ENCODE results near the gene MDK.

Gene MDK

DNA sequence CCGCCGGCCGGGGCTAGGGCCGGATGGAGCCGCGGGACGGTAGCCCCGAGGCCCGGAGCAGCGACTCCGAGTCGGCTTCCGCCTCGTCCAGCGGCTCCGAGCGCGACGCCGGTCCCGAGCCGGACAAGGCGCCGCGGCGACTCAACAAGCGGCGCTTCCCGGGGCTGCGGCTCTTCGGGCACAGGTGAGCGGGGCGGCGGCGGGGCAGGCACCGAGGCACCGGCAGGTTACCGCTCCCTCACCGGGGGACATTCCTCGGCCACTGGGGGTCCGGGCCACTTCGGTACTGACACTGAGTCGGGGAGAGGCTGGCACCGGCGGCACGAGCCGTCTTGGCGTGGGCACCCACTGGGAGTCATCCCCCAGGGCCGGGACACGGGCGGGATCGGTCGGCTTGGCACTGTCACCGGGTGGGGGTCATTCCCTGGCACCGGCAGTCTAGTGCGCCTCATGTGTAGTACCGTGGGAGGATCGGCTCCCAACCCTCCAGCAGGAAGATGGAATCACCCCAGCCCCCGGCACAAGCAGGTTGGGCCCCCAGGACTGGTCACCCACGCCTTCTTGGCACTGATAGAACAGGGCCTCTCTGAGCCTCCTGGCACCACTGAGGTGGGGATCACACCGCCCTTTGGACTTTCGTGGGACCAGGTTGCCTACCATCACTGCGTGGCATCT is 33.7 kb upstream of the MDK start:
- no peak for DNase-seq (ENCODE audit: low read depth)

DNA sequence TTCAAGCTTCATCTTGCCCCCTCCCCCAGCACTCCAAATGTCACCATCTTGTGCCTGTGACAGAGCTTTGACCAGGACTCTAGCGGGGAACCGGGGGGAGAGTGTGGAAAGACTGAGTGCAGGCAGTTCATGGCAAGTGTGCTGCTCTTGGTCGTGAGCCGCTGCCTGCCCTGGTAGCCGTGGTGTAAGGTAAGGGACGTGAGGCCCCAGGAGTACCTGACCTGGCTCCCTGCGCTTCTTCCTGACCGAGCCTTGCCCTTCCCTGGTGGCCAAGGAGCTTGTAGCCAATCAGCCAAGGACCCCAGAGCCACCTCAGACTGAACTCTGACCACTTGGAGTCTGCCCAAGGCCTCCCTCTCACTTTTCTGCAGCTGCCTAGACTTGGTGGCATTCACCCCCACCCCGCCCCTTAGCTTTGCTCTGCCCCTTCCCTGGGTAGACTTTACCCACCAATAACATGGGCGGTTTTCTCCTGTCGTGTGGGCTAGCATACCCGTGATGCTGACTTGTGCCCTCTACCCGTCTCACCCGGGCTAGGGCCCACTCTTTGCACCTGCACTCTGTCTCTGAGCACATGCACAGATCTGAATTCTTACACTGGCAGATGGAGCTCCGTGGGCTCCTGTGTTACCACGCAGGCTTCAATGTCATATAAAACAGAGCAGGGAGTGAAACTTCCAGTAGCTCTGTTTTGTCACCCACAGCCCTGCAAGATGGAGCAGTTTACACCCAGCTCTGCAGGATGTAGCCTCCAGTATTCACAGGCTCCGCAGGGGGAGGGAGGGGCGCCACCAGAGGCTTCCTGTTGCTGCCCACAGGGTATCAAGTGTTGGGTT is 32.7 kb upstream of the MDK start:
- DNase-seq (ENCODE audit: low read depth) = peak; percentile 46

DNA sequence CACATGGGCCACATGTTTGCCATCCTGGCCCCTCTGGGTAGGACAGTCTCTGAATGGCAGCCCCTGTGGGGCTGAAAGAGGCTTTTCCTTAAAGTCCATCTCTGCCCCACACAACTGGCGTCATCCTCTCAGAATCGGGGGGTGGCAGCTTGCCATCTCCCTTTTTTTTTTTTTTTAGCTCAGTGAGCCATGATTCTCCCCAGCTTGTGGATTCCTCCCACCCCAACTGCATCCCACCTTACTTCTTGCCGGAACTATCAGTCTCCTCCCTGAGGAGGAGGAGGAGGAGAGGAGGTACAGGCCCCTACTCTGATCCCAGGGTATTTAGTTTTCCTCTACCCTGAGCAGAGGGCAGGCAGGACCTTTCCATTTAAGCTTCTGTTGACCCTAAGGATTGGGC is 30.8 kb upstream of the MDK start:
- DNase-seq (ENCODE audit: low read depth) = no peak

DNA sequence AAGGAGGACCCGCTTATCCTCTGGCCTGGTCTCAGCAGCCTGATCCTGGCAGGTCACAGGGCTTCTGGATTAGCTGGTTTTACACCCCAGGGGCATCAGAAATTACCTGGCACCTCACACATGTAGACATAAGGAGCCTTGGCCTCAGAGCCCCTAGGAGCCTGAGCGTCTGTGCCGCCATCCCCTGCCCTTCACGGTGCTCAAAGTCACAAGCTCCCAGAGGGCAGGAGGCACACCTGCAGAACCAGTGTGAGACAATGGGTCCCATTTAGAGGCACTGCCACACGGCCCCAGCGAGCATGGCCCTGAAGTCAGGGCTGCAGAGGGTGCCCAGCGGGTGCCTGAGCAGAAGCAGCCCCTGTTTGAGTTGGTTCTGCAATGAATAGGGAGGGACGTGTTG is 30.3 kb upstream of the MDK start:
- no peak for DNase-seq (ENCODE audit: low read depth)

DNA sequence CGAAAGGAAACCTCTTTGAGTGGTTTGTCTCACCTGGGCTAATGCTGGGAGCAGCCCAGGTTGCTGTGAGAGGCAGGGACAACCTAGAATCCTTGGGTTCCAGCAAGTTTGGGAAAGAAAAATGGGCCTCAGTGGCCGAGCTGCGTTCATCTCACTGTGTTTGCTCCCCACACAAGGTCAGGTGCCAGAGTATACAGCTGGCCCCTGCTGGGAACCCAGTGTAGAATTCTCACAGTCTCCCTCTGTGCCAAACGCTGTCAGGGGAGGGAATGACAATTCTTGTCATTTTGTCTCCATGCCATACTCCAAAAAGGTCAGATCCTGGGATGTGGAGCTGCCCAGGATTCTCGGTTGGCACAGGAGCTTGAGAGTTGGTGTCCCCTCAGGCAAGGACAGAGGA is 29.9 kb upstream of the MDK start:
- DNase-seq (ENCODE audit: low read depth) = no peak

DNA sequence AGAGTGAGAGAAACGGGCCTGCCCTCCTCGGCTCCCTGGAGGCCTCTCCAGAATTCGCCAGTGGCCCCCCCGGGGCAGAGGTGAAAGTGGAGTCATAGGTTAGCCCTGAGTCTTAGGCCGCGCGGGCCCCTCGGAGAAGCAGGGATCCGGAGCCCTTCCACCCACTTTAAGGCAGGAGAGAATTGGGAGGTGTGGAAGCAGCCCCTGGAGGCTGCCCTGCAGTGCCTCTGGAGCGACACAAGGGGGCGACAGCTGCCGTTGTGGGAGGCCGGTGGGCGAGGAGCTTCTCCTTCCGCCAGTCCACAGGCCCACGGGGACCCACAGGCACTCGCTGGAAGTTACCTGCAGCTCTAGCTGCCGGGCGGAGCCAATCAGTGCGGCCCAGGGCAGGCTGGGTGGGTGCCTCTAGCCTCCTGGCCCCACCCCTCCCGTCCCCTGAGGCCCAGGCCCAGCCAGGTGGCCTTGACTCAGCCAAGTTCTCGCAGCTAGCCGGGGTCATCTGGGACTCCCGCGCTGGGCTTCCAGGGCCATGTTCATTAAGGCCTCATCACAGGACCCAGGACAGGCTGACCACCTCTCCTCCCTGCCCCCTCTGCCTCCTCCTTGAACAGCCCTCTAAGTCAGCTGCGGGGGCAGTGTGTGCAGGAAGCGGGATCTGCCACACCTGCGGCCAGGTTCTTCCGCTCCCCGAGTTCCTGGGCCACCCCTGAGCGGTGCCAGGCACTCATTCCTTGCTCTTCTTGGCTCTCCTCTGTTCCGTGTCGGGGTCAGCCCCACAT is 29.2 kb upstream of the MDK start:
- DNase-seq (ENCODE audit: low read depth) = peak; percentile 69

DNA sequence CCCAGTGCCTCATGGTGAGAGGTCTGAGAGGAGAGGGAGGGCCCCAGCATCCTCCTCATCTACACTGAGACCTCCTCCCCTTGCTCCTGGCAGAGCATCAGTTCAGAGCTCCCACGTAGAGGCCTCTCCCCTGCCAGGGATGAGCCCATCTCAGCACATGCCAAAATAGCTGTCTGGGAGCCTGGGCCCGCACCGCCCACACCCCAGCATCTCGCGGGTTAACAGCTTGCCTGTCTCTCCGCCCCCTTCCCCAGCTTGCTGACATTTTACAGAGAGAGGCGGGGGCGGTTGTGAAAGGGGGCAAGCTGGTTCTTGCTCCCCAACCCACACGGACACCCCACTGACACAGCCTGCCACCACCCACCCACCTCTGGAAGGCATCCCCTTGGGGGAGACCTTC is 27.8 kb upstream of the MDK start:
- DNase-seq (ENCODE audit: low read depth) = peak; percentile 36

DNA sequence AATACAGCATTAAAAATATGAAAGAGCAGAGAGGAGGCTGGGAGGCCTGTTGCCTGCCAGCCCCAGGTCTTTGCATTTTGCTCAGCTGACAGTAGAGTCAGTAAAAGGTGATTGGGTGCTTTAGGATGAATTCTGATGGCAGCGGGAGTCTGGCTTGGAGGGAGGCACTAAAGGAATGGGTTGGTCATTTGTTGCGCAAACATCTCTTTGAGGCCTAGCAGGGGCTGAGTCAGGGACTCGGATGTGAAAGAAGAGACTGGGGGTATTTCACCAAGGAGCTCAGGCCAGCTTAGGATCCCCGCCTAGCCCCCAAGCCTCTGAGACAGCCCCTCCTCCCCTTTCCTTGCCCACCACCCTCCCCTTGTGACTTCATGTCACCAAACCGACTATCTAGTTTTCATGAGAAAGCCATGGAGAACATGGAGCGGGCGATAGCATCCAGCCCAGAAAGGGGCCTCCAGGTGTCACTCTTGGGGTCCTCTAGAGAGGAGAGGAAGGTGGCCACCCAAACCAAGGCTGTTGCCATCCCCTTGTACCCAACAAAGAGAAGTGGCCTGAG is 24.5 kb upstream of the MDK start:
- no peak for DNase-seq (ENCODE audit: low read depth)

DNA sequence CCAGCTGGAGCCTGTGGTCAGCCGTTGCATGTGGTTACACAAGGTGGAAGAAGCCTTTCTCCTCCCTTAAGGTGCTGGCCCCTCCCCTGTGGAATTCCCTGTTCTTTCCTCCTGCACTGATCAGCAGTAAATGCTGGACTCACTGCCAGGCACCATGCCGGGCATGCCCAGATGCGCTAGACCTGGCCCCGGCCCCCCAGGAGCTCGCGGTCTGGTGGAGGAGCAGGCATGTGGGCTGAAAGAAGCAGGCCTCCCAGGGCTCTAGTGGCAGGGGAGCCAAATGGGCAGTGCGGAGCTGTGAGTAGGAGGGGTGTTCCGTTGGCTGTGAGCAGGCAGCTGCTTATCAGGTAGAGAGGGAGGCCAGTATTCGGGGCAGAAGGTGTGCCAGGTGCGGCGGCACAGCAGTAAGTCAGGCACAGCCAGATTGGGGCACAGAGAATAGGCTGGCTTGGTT is 24.0 kb upstream of the MDK start:
- no peak for DNase-seq (ENCODE audit: low read depth)

DNA sequence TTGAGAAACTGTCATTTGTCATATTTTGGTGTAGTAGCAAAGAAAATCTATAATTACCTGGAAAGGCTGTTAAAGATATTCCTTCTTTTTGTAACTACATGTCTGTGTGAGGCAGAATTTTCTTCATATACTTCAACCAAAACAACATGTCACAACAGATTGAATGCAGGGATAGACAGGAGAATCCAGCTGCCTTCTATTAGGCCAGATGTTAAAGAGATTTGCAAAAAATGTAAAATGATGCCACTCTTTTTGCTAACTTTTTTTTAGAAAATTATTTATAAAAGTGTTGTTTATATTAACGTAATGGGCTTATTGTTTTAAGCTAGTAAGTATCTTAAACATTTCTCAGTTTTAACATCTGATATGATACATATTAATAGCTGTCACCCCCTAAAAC is 21.5 kb upstream of the MDK start:
- no peak for DNase-seq (ENCODE audit: low read depth)

DNA sequence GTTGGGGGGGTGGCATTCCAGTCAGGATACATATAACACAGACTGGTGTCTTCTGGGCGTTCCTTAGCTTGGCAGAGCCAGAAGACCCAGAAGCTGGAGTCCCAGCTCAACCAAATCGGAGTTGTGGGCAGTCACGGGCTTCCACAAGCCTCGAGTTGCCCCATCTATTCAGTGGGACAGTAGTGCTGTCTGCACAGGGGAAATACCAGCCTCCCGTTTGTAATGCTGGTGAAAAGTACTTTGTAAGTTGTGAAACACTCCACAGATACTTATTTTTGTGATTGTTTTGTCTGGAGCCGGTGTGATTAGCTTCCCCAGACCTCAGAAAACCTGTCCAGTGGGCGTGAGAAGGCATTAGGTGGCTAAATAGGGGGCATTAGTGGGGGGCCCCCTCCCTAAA is 20.6 kb upstream of the MDK start:
- no peak for DNase-seq (ENCODE audit: low read depth)

DNA sequence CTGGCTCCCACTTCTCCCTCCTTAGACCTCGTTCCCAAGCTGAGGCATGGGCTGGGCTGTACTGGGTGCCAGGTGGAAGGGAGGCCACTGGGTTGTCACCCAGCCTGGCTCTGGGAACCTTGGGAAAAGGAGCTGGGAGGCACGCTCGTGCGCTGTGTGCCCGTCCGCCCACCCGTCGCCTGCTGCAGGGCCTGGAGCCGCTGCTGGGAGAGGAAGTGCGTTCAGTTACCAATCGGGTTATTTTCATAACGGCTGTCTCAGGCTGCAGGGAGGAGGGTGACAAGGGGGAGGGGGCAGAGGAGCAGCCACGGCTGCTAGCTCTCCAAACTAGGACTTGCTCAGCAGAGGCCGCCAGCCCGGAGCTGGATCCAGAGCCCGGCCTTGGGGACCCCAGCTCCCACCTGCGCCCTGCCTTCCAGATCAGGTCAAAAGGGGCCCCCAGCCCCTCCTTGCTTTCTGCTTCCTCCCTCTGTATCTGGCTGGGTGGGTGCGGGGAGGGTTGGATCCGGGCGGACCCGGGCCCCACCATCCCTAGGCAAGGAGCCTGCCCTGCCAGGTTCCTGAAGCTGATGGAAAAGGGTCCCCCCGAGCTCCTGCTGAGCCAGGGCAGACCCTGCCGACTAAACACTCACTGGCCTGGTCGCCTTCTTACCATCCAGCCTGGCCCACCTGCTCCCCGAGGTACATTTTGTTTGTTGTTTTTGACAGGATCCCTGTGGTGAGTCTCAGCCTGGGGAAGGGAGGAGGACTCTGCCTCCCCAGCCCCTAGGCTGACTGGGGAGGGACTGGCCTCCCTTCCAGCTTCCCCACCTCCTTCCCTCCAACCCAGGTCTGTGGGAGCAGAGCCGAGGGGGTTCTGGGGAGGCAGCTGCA is 19.9 kb upstream of the MDK start:
- DNase-seq (ENCODE audit: low read depth) = peak; percentile 43

DNA sequence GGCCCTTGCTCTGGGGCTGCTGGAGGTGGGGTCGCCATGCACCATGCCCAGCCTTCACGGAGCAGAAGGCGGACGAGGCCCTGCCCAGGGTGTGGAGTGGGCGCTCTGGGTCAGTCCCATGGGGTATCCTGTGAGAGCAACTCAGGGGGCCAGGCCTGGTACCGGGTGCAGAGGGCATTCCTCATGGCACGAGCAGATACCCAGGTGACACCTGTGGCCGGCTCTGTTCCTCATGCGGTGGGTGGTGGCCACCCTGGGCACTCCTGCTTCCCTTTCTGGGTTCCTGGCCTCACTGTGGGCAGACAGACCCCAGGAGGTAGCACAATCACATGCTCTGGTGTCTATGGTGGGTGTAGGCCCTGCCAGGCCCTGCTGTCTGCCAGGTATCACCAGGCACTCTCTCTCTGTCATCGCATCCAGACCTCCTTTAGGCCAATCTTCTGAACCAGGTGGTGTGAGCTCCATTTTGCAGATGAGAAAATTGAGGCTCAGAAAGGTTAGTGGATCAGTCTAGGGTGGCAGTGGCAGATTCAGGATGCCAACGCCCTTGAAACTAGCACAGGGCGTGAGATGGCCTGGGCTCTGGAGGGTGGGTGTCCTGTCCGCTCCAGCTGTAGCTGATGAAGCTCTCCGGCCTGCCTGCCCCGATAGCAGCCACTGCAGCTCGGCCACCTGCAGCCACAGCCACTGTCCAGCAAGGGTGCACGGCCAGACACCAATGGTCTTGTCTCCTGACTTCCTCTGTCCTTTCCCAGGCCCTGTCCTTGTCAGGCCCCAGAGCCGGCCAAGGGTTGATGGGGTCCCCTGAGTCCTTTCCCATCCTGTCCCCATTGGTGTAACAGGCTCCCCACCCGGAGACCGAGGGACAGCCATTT is 19.1 kb upstream of the MDK start:
- no peak for DNase-seq (ENCODE audit: low read depth)

DNA sequence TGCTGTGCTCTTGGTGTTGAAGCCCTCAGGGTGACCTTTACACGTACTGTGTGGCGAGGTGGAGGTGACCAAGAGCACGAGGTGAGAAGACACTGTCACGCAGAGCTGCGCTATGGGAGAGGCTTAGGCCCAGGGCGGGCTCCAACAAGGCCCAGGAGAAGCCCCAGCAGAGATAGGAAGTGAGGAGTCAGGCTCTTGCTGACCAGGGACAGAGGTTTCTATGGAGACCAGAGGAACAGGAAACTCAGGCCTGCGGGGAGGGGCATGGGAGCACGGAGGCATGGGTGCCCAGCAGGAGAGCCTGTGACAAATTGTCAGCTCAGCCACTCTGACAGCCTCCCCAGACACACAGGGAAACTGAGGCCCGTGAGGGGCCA is 18.4 kb upstream of the MDK start:
- no peak for DNase-seq (ENCODE audit: low read depth)

DNA sequence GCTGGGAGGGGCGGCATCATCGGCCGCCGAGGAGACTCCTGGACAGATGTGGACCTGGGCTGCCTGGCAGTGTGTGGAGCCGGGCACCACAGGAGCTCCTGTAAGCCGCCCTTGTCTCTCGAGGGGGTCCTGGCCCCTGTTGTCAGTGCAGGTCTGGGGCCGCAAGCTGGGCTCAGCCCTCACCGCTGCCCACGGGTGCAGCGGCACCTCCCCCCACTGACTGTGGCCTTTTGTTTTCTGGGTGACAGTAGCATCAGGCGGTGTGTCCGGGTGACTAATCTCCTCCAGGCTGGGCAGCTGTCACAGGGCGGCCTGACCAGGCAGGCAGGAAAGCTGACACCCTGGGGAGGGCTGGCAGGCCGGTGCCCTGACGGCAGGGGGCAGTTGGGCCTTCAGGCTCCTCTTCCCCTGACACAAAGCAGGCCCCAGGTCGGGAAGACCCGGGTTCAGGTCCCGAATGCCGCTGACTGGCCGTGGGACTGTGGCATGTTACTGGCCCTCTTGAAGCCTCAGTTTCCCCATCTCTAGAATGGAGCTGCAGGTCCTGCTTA is 17.9 kb upstream of the MDK start:
- DNase-seq (ENCODE audit: low read depth) = no peak

DNA sequence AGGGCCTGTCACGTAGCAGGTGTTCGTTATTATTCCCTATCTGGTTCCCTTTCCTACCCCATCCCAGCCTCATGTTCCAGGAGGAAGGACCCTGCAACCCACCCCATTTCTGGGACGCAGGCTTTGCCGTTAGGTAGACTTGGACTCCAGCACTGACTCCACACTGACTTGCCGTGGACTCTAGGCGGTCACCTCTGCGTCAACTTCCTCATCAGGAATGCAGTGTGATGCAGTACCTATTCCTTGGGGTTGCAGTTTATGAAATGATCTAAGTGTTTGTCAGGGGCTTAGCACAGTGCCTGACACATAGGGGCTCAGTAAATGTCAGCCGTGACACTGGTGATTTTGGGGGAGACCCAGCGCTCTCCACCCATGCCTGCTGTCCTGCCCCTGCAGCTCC is 17.4 kb upstream of the MDK start:
- no peak for DNase-seq (ENCODE audit: low read depth)

DNA sequence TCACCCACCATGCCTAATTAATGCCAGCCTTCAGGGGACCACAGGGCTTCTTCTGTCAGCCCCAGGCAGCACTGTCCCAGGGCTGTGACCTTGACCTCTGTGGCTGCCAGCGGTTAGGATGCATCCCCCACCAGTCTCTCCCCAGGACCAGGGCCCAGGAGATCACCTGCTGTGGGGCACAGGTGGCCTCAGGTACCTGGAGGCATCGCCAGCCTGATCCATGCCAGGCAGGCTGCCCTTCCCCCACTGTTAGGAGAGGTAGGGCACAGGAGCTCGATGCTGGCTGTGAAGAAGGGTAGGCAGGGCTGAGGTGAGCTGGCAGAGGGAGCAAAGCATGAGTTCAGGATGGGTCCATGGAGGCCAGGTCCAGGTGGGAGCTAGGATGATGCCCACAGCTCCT is 16.7 kb upstream of the MDK start:
- DNase-seq (ENCODE audit: low read depth) = no peak

DNA sequence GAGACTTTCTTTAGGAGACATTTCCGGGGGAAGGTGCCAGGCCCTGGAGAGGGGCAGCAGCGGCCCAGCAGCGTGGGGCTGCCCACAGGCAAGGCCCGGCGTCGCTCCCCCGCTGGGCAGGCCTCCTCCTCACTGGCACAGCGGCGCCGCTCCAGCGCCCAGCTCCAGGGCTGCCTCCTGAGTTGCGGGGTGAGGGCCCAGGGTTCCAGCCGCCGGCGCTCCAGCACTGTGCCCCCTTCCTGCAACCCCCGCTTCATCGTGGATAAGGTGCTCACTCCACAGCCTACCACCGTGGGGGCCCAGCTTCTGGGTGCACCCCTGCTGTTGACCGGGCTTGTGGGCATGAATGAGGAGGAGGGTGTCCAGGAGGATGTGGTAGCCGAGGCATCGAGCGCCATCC is 15.2 kb upstream of the MDK start:
- no peak for DNase-seq (ENCODE audit: low read depth)

DNA sequence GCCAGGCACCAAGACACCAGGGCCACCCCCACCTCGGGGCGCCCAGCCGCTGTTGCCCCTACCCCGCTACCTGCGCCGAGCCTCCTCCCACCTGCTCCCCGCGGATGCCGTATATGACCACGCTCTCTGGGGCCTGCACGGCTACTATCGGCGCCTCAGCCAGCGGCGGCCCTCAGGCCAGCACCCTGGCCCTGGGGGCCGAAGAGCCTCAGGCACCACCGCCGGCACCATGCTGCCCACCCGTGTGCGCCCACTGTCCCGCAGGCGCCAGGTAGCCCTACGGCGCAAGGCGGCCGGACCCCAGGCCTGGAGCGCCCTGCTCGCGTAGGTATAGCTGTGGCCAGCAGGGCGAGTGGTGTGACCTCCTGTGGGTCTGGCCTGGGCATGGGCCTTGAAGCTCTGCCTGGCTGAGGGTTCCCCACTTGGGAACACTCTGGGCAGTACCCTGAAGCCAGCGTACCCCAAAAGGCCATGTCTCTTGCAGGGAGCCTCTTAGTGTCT is 14.8 kb upstream of the MDK start:
- DNase-seq (ENCODE audit: low read depth) = no peak

DNA sequence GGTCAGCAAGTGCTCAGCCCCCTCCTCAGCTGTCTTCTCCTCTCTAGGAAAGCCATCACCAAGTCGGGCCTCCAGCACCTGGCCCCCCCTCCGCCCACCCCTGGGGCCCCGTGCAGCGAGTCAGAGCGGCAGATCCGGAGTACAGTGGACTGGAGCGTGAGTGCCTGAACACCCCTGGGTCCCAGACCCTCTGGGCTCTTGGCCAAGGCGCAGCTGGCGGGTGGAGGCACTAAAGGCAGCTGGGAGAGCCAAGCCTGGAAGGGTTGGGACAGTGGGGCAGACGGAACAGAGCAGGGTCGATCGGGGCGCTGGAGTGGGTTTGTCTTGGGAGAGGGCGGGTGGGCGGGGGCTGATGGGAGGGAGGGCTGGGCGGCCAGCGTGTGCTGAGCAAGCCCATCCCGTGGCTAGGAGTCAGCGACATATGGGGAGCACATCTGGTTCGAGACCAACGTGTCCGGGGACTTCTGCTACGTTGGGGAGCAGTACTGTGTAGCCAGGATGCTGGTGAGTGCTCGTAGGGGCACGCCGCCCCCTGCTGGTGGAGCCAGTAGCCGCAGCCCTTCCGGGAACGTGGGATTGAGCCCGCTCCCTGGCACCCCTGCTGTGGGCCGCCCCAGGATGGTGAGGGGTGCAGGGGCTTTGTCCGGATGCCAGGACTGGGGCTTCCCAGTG is 14.1 kb upstream of the MDK start:
- DNase-seq (ENCODE audit: low read depth) = peak; percentile 62
